Astrocyte (in vitro differentiated cells and primary cell): ENCODE measurements around the gene INPP5A.

Experiments used
- CTCF ChIP-seq: IDR thresholded peaks from 2 replicates; pipeline ENCODE4 v1.5.1; 2011; ENCODE audit warnings: low read depth, mild to moderate bottlenecking, inconsistent platforms, low read length, moderate library complexity; ENCODE audit not compliant: insufficient read depth
- EZH2 ChIP-seq: IDR thresholded peaks from 2 replicates; pipeline ENCODE4 v1.6.1; 2012; ENCODE audit warnings: mild to moderate bottlenecking, low read length, inconsistent platforms; ENCODE audit not compliant: insufficient read depth

GRCh38 chr10:132578287-132578951 is 40.8 kb downstream of the INPP5A start:
- TF ChIP-seq CTCF (no peak), EZH2 (no peak)
